NT2/D1 (cell line): ENCODE measurements around the gene TRPM5.

Experiments used
- SUZ12 ChIP-seq: IDR thresholded peaks from 2 replicates; pipeline ENCODE4 v1.6.1; 2011; ENCODE audit not compliant: insufficient read length, insufficient read depth; ENCODE audit errors: extremely low read depth
- ZNF274 ChIP-seq: IDR thresholded peaks from 2 replicates; pipeline ENCODE4 v1.6.1; 2011; ENCODE audit warnings: mild to moderate bottlenecking, low read depth, low read length

- TF ChIP-seq ZNF274: no peak
- no peak for TF ChIP-seq SUZ12
These were observed 19.5 kb upstream of the TRPM5 start for GRCh38 chr11:2463766-2464277.
